ENCODE measurements around the gene SNRPB2.
A peak's percentile ranks its signal among the peaks of the same experiment; 100 is the strongest.

Gene SNRPB2

GRCh38 chr20:16729565-16730460 lies at the start of gene SNRPB2:
SNRPB2 (plus strand) TSS chr20:16730026; CDS start chr20:16731703, 1,677 bp downstream.
- DNase-seq, result peak; percentile 23 to 96 (median 87)

- DNase-seq, result no peak
Observed at GRCh38 chr20:16684416-16684815, 45.4 kb upstream of the SNRPB2 start.

GRCh38 chr20:16689906-16690305 lies 39.9 kb upstream of the SNRPB2 start:
- no peak for DNase-seq

DNA sequence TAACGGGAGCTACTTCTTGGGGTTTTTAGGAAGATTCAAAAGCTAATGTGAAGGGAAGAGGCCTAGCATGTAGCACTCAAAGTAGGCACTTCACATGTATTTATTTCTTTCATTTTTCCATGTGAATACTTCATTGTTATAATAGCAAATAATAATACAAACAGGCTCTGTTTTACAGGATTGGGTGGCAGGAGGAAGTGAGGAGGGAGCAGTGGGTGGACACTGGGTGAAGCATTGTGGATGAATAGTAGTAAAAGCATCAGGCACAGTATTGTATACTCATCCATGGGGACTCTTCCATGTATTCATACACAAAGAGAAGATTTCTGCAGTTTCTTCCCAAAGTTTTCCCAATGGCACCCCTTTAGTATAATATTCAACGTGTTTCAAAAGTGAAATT lies 38.4 kb upstream of the SNRPB2 start:
- no peak for DNase-seq

GRCh38 chr20:16692009-16692408 lies 37.8 kb upstream of the SNRPB2 start:
- DNase-seq, result no peak

GRCh38 chr20:16692442-16692841 lies 37.4 kb upstream of the SNRPB2 start:
- no peak for DNase-seq

DNA sequence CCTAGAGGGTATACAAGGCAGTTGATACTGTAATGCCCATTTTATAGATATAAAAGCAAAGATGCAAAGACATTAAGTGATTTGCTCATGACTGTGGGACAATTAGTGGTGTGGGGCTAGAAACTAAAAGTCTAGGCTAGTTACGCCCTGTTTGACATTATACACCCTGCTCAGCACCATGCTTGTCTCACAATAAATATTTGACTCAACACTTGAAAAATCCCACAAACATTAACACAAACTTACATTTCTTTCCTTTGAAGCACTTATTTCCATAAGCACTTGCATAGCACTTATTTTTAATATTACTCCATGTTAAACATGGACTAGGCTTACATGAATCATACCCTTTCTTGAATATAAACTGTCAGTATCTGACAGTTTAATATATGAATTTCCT lies 36.5 kb upstream of the SNRPB2 start:
- no peak for DNase-seq

GRCh38 chr20:16694161-16694560 lies 35.7 kb upstream of the SNRPB2 start:
- DNase-seq, result no peak

DNA sequence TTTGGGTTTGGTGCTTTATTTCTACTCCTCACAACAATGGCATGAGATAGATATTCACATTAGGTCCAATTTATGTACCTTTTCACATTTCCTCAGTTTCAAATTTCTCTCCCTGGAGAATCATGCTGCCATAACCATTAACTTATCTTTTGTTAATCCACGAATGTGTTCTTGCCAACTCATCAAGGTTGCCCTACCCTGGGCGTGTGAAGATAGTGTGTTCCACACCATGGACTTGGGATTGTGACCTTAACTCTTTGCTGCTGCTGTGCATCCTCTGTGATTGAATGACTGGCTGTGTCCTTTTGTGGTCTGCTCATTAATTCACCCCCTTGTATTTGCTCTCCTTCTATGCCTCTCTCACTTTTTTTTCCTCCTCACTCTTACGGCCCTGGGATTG lies 34.2 kb upstream of the SNRPB2 start:
- DNase-seq, result no peak

- DNase-seq, result no peak
Observed at GRCh38 chr20:16699293-16699692, 30.5 kb upstream of the SNRPB2 start.

DNA sequence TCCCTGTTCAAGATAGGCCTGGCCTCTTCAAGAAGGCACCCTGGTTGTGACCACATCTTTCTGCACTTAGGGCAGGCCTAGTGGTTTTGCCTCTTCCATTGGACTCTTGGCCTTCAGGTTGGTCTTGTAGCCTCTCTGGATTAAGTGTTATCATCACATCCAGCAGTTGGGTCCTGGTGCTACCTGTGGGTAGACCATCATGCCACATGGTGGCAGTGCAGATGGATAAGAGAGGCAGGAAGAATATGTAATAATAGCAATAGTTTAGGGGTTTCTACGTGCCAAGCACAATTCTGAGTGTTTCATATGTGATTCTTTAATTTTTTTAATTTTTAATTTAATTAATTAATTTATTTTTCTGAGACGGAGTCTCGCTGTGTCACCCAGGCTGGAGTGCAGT lies 28.5 kb upstream of the SNRPB2 start:
- DNase-seq, result peak in 1 of 51 donors; percentile 7

GRCh38 chr20:16703570-16703969 lies 26.3 kb upstream of the SNRPB2 start:
- DNase-seq, result no peak

- DNase-seq, result no peak
Observed at GRCh38 chr20:16707674-16708073, 22.2 kb upstream of the SNRPB2 start.

DNA sequence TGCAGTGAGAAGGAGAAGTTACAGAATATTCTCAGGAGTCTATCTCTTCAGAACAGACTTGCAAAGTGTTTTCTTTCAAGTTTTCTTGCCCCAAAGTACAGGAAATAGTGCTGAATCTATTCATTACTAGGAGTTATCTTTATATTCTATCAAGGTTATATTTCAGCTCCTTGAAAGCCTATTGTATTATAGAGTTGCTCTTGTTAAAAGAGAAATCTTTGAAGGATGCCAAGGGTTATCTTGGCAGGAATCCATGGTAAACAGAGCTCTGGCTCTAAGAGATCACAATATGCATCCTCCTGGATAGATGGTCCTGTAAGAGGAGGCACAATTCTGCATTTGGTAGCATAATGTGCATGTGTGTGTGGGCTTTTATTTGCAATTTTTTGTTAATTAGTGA lies 21.2 kb upstream of the SNRPB2 start:
- DNase-seq, result no peak

GRCh38 chr20:16709017-16709416 lies 20.8 kb upstream of the SNRPB2 start:
- DNase-seq, result no peak

- no peak for DNase-seq
Observed at GRCh38 chr20:16710781-16711180, 19.0 kb upstream of the SNRPB2 start.

DNA sequence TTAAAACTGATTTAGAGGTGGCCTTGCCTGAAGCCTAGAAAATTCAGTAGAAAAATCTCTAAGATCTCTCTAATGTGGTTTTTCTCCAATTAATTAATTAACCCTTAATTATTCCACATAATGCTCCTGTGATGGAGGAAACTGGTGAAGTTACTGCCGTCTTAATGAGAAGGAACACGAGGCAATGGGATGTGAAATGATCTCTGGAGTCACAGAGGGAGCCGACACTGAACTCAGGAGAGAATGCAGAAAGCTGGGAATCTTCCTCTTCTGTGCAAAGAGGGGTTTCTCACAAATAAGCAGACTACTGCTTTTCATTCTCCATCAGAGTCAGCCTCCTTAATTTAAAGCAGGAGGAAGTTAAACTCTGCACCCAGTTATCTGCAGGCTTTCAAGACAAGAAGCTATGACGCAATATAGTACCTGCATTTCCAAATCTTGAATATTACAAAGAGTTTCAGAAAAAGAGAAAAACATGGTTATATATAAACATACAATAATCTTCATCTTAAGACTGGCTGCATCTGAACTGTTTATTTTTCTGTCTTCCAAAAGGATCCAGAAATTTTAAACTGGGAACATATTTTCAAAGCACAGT lies 18.1 kb upstream of the SNRPB2 start:
- DNase-seq, result no peak

DNA sequence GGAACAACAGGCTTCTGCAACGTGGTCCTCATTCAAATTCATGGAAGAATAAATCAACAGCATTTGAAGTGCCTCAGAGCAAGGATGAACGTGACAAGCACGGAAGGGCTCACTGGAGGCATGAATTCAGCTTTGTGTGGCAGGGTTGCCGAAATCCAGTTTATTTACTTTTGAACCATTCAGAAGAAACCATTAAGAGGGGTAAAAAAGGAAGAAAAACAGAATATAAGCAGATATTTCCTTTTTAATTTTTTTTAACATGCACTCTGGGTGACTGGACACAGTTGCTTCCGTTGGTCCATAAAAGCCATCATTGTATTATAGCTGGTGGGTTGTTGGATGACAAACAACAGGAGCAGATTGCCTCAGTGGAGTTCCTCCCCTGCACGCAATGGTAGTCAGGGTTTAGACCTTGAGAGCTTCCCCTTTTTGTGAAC lies 17.3 kb upstream of the SNRPB2 start:
- peak in 3 of 51 donors; percentile 2 to 35 (median 13) for DNase-seq

DNA sequence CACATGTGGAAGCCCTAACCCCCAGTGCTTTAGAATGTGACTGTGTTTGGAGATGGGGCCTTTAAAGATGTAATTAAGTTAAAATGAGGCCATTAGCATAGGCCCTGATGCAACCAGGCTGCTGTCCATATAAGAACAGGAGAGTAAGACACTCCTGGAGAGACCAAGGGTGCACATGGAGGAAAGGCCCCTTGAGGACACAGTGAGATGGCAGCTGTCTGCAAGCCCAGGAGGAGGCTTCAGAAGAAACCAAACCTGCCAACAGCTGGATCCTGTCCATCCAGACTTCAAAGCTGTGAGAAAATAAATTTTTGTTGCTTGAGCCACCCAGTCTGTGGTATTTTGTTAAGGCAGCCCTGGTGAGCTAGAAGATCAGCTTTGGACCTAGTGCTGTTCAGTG lies 16.8 kb upstream of the SNRPB2 start:
- DNase-seq, result no peak

DNA sequence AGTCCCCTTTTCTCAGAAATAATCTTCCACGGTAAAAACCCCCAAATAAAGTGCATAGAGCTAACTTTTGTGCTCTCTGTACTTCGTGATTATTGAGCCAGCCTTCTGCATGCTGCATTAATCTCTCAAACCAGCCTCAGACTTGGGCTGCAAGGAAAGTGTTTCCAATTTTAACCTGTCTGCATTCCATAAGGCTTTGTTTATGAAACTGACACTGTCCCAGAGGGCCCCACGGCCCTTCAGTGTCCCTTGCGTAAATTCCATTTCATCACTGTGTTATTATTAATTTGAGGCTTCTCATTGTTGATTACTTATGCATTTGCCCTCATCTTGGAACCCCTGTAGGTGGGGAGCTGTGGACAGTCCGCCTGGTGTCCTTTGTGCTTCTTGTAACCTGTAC lies 15.6 kb upstream of the SNRPB2 start:
- DNase-seq, result no peak

GRCh38 chr20:16714751-16715150 lies 15.1 kb upstream of the SNRPB2 start:
- DNase-seq, result peak in 5 of 51 donors; percentile 3 to 37 (median 23)

DNA sequence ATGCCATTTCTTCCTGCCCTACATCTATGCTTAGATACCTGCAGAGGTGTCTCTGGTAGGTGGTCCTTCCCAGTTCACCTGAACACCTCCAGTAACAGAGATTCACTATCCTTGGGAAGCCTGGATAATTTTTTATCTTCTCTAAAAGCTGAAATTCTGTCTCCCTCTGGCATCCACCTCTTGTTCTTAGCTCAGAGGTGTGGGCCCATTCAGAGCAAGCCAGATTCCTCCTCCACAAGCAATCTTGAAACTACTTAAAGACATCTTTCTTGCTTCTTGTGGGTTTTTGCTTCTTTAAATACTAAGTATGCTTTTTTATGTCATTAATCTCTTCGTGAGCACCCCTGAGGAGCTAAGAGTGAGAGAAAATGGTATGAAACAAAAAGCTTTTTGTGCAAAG lies 10.4 kb upstream of the SNRPB2 start:
- DNase-seq, result no peak

DNA sequence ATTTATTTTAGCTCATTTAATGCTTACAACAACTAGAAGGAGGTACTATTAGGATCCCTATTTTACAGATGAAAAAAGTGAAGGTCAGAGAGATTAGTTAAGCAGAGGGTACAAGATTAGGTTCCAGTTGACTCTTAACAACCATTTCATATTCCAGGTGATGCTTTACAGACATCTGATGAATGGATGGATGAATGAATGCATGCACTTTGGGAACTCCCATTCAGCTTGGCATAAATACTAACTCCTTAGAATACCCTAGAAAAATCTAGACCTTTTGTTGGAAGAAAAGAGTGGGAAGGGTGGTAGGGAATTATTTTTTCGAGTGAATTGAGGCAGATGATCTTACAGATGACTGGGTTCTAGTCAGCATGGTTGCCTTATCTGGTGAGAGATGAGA lies 746 bp upstream of the SNRPB2 start:
- no peak for DNase-seq
